Astrocyte (in vitro differentiated cells and primary cell): ENCODE results near the gene BBIP1.

Experiments used
- EZH2 ChIP-seq: IDR thresholded peaks from 2 replicates; pipeline ENCODE4 v1.6.1; 2012; ENCODE audit warnings: mild to moderate bottlenecking, low read length, inconsistent platforms; ENCODE audit not compliant: insufficient read depth
- TF ChIP-seq, protein P1 (sequence below): IDR thresholded peaks from 2 replicates; pipeline ENCODE4 v1.5.1; 2011; ENCODE audit warnings: low read depth, mild to moderate bottlenecking, inconsistent platforms, low read length, moderate library complexity; ENCODE audit not compliant: insufficient read depth

DNA sequence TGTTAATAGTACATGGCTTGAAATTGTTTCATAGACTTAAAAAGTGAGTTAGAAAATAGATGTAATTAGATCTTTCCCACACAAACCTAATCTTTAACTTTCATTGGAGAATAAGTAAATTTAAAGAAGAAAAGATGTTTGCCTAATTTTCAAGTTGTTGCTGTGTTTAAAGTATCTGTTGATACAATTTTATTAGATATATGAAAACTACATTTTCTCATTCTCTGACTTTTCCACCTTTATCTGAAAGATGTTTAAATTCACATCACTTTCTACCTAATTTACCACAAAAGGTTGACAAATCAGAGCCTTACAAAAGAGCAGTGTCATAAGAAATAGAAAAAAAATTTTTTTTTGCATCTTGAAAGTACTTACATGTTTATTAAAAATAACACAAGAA lies 46.2 kb upstream of the BBIP1 start:
- TF ChIP-seq, protein P1, sequence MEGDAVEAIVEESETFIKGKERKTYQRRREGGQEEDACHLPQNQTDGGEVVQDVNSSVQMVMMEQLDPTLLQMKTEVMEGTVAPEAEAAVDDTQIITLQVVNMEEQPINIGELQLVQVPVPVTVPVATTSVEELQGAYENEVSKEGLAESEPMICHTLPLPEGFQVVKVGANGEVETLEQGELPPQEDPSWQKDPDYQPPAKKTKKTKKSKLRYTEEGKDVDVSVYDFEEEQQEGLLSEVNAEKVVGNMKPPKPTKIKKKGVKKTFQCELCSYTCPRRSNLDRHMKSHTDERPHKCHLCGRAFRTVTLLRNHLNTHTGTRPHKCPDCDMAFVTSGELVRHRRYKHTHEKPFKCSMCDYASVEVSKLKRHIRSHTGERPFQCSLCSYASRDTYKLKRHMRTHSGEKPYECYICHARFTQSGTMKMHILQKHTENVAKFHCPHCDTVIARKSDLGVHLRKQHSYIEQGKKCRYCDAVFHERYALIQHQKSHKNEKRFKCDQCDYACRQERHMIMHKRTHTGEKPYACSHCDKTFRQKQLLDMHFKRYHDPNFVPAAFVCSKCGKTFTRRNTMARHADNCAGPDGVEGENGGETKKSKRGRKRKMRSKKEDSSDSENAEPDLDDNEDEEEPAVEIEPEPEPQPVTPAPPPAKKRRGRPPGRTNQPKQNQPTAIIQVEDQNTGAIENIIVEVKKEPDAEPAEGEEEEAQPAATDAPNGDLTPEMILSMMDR = no peak
- TF ChIP-seq EZH2 = no peak
